GM19043 (cell line): Measurements from ENCODE around the gene NRXN3.

Experiments
- ATAC-seq: cut with Tn5 transposase; IDR thresholded peaks from one replicate; pipeline ENCODE4 v1.9.1; 2021; ENCODE audit warnings: low read depth; ENCODE audit not compliant: unreplicated experiment

NRXN3 gene

GRCh38 chr14:79363291-79363690 is 1193.1 kb downstream of the NRXN3 start:
- no peak for ATAC-seq

DNA sequence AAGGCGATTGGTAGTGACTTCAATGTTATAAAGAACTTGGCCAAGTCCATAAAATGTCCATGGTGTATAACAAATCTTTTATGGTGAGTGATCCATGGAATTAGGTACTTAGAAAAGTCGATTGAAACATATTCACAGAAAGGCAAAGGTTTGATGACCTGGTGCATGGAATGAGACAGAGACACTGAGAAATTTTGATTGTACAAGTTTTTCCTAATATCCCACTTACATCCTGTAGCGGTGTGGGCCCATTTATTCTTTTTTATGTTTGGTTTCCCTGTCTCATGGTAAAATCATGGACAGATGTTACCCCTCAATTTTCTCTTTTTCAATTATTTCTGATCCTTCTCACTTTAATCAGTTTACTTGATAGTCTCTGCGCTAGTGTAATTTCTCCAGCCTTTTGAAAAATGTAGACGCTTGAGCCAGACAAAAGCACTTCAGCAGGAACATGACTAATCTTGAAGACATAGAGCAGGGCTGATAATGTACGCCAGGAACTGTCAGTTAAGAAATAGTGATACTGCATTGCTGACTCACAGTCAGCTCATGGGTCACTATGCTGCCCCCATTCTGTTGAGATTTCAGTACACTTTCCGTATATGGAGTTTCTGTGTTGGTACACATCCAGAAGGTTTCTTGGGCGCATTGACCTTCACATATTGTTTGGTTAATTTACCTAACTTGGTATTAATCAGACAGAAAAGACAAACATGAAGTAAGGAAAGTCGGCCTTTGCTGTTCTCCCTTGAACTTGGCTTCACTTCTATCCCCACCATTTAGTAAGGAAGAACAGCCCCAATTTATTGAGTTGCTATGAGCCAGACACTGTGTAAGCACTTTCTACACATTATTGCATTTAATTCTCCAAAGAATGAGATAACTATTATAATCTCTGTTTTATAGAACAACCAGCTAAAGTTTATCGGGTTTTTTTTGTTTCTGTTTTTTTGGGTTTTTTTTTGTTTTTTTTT is 1199.5 kb downstream of the NRXN3 start:
- no peak for ATAC-seq

DNA sequence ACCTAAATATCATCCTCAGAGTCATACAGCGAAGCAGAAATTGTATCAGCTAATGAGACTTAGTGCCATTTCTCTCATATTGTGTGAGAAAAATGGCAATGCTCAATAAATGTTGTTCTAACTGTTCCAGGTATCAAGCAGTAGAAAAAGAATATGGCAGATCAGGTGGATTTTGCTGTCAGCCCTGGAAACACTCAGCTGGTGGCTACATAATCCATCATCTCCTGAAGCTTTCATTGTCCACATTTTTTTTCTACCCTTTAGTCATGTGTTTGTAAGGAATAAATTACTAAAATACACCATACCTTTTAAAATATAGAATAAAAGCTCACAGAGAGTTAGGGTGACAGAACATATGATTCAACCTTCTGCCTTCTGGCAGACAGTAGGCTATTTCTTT is 1200.8 kb downstream of the NRXN3 start:
- no peak for ATAC-seq

GRCh38 chr14:79373451-79373850 is 1203.3 kb downstream of the NRXN3 start:
- ATAC-seq: no peak

- ATAC-seq: no peak
Measured at GRCh38 chr14:79375356-79375755, 1205.2 kb downstream of the NRXN3 start.

GRCh38 chr14:79376557-79376956 is 1206.4 kb downstream of the NRXN3 start:
- ATAC-seq: no peak

GRCh38 chr14:79378020-79378419 is 1207.8 kb downstream of the NRXN3 start:
- ATAC-seq: no peak

- no peak for ATAC-seq
Measured at GRCh38 chr14:79379266-79379665, 1209.1 kb downstream of the NRXN3 start.

DNA sequence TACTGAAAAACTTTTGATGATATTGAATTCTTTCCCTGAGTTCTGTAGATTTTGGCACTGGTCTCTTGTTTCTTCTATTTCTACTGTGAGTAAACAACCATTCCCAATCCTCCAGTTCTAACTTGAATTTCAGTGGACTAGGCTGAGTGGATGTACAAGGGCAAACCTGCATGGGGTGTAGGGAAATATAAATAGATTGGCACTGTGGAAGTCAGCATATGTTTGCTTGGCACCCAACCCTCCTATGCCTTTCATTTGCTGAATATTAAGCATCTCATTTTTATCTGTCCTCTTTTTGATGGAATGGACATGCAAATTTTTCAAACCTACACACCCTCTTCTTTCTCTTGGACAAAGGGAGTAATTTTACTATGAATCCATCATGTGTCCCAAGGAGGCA is 1212.9 kb downstream of the NRXN3 start:
- ATAC-seq: no peak

- ATAC-seq: no peak
Measured at GRCh38 chr14:79383475-79383874, 1213.3 kb downstream of the NRXN3 start.

GRCh38 chr14:79395061-79395460 is 1224.9 kb downstream of the NRXN3 start:
- no peak for ATAC-seq

DNA sequence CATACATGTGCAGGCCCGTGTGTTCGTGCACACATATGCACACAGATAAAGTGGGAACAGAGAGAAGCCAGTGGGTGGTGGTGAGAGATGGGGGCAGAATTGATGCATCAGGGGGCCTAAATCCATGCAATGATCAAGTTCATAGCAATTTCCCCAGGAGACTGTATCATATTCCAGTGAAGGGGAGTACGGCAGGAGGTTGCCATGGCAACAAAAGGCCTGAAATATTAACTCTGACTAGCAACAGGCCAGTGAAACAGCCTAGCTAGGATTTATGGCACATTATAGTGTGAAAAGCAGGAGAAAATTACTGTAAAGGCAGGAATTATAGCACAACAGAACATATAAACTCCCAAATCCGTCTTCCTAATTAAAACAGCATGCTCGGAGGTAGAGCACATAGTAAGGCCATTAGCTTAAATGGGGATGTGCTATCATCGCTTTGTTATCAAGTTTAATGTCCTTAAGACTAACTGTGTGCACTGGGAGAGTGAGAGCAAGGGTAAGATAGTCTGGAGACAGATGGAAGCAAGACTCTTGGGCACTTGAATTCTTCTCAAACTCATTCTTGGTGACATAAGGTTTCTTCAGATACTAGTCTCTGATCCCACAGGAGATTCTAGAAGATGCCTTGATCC is 1234.8 kb downstream of the NRXN3 start:
- ATAC-seq: no peak

- no peak for ATAC-seq
Measured at GRCh38 chr14:79405512-79405910, 1235.3 kb downstream of the NRXN3 start.

GRCh38 chr14:79407572-79407971 is 1237.4 kb downstream of the NRXN3 start:
- no peak for ATAC-seq

GRCh38 chr14:79408696-79409095 is 1238.5 kb downstream of the NRXN3 start:
- no peak for ATAC-seq

GRCh38 chr14:79411403-79412174 is 1241.4 kb downstream of the NRXN3 start:
- no peak for ATAC-seq

GRCh38 chr14:79412822-79413221 is 1242.6 kb downstream of the NRXN3 start:
- ATAC-seq: no peak

DNA sequence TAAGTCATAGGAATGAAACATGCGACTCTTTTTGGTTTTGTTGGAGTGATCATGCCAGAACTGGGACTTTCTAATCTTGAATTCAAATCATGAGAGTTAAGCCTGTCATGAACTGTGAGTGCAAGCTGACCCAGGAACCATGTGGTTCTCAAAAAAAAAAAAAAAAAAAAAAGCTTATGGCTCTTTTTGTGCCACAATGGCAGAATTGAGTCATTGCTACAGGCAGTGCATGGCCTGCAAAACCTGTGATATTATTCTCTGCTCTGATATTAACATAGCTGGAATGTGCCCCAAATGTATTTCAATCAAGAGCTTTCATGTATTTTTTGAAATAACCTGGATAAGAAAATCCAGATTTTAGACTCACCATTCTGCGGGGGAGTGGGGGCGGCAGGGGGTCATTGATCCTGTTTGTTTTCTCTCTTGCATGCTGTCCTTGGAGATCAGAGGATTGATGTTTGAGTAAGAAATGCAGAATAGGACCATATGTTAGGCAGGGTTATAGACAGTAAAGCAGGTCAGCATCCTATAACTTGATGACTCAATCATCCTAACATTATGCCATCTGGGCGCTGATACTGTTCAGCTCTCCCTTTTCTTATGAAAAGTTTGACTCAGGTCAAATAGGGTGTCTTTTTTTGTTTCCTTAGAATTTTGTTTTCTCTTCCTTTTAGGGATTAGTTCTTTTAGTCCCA is 1243.7 kb downstream of the NRXN3 start:
- ATAC-seq: no peak

DNA sequence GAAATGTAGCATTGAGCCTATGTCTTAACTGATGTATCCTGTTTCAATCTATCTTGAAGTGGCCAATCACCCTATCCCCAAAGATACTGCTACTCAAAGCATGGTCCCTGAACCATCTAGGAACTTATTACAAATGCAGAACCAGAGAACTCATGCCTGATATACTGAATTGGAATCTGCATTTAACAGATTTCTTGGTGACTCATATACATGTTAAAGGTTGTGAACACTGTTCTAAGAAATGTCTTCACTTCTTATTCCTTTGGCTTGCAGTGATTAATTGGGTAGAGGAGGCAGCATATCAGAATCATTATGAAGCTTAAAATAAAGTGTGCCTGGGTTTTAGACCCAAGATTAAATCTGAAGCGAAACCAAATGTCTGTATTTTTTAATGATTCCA is 1245.6 kb downstream of the NRXN3 start:
- ATAC-seq: no peak

GRCh38 chr14:79417961-79418360 is 1247.8 kb downstream of the NRXN3 start:
- no peak for ATAC-seq
